IMR-90 (cell line): Measurements from ENCODE around the gene PYGB. TPM values are rescaled to one million over a fixed set of nuclear protein-coding genes. Genes with fewer than 3 reads are reported as not detected.

Experiments
- ATAC-seq: fragments of 200-7000 bp; cut with Tn5 transposase; 2 replicates; pipeline ENCODE4 v1.9.1; 2020; ENCODE audit warnings: low read depth, mild to moderate bottlenecking, moderate library complexity
- BruUV-seq: library from RNA; stranded (reverse); fragments of 400-500 nt; replicated peaks from 2 replicates; lab custom pipeline; 2021; lab: Mats Ljungman, UMichigan
- CTCF ChIA-PET: fragments of 300-600 bp; formaldehyde crosslinking; extraction: SDS; loops from one replicate; lab custom pipeline; 2021; ENCODE audit warnings: antibody characterized with exemption; lab: Yijun Ruan, JAX
- POLR2A ChIA-PET: fragments of 300-600 bp; sonication (Branson Sonifier 250); formaldehyde crosslinking; loops from one replicate; lab custom pipeline; 2022; ENCODE audit warnings: antibody characterized with exemption; ENCODE audit not compliant: unreplicated experiment; lab: Charles Lee
- DNase-seq: peaks from one replicate; pipeline ENCODE4 v3.0.0; 2013
- H2AFZ ChIP-seq: replicated peaks from 2 replicates; pipeline ENCODE3; 2013; ENCODE audit warnings: low read length, mild to moderate bottlenecking; ENCODE audit not compliant: poor library complexity
- H2AK5ac ChIP-seq: 2 replicates; pipeline ENCODE4 v1.6.1; 2013; ENCODE audit warnings: low read depth, low read length, inconsistent platforms
- H2AK9ac ChIP-seq: replicated peaks from 2 replicates; pipeline ENCODE3; 2013; ENCODE audit warnings: mild to moderate bottlenecking, low read depth, low read length, moderate library complexity; ENCODE audit not compliant: poor library complexity
- H2BK120ac ChIP-seq: 2 replicates; pipeline ENCODE4 v1.6.1; 2013; ENCODE audit warnings: low read depth, low read length, inconsistent platforms
- H2BK15ac ChIP-seq: 3 replicates; pipeline ENCODE4 v1.6.1; 2013; ENCODE audit warnings: low read depth, low read length, inconsistent platforms
- H2BK20ac ChIP-seq: 2 replicates; pipeline ENCODE4 v1.6.1; 2013; ENCODE audit warnings: low read depth, mild to moderate bottlenecking, inconsistent platforms, low read length, moderate library complexity
- H2BK5ac ChIP-seq: 2 replicates; pipeline ENCODE4 v1.6.1; 2013; ENCODE audit warnings: mild to moderate bottlenecking, low read depth, low read length, inconsistent platforms; ENCODE audit not compliant: poor library complexity, severe bottlenecking
- H3K14ac ChIP-seq: replicated peaks from 2 replicates; pipeline ENCODE4 v1.6.1; 2013; ENCODE audit warnings: low read depth, low read length, inconsistent platforms
- H3K18ac ChIP-seq: 2 replicates; pipeline ENCODE4 v1.6.1; 2013; ENCODE audit warnings: low read depth, low read length, control low read depth
- H3K23ac ChIP-seq: 2 replicates; pipeline ENCODE4 v1.6.1; 2013; ENCODE audit warnings: low read depth, low read length, inconsistent platforms
- H3K27ac ChIP-seq: 2 replicates; pipeline ENCODE4 v1.5.1; 2013; ENCODE audit warnings: mild to moderate bottlenecking, control low read depth, low read length; ENCODE audit not compliant: insufficient read depth
- H3K27me3 ChIP-seq: 2 replicates; pipeline ENCODE4 v1.6.1; 2013; ENCODE audit warnings: low read length; ENCODE audit not compliant: control insufficient read depth, insufficient read depth
- H3K36me3 ChIP-seq: 2 replicates; pipeline ENCODE4 v1.6.1; 2013; ENCODE audit warnings: low read length, mixed read lengths; ENCODE audit not compliant: control insufficient read depth, insufficient read depth
- H3K4ac ChIP-seq: 2 replicates; pipeline ENCODE4 v1.6.1; 2013; ENCODE audit warnings: low read depth, low read length, inconsistent platforms
- H3K4me1 ChIP-seq: 2 replicates; pipeline ENCODE4 v1.6.1; 2013; ENCODE audit warnings: low read length, mixed read lengths; ENCODE audit not compliant: control insufficient read depth, insufficient read depth
- H3K4me2 ChIP-seq: 2 replicates; pipeline ENCODE4 v1.6.1; 2013; ENCODE audit warnings: low read depth, mild to moderate bottlenecking, control low read depth, low read length, moderate library complexity
- H3K4me3 ChIP-seq: 2 replicates; pipeline ENCODE4 v1.5.1; 2013; ENCODE audit warnings: low read depth, mild to moderate bottlenecking, control low read depth, low read length, moderate library complexity; ENCODE audit not compliant: insufficient read depth
- H3K56ac ChIP-seq: 2 replicates; pipeline ENCODE4 v1.6.1; 2013; ENCODE audit warnings: low read length, inconsistent platforms; ENCODE audit not compliant: insufficient read depth; ENCODE audit errors: extremely low read depth
- H3K79me1 ChIP-seq, 2 experiments: 2 replicates each; pipeline ENCODE4 v1.6.1; 2013; ENCODE audit warnings: low read length in 2 of 2, inconsistent platforms in 1 of 2, low read depth in 1 of 2
- H3K9ac ChIP-seq: 2 replicates; pipeline ENCODE4 v1.6.1; 2013; ENCODE audit warnings: low read depth, low read length, control low read depth
- H3K9me1 ChIP-seq: 2 replicates; pipeline ENCODE4 v1.6.1; 2013; ENCODE audit warnings: low read length, inconsistent platforms; ENCODE audit not compliant: insufficient read depth
- H3K9me3 ChIP-seq: 2 replicates; pipeline ENCODE4 v1.6.1; 2013; ENCODE audit warnings: low read length; ENCODE audit not compliant: control insufficient read depth, insufficient read depth
- H4K20me1 ChIP-seq: 2 replicates; pipeline ENCODE4 v1.6.1; 2013; ENCODE audit warnings: low read length, inconsistent platforms; ENCODE audit not compliant: insufficient read depth
- H4K5ac ChIP-seq: 2 replicates; pipeline ENCODE4 v1.6.1; 2013; ENCODE audit warnings: mild to moderate bottlenecking, low read depth, low read length, control low read depth
- H4K8ac ChIP-seq, 2 experiments: 2 replicates each; pipeline ENCODE4 v1.6.1; 2013; ENCODE audit warnings: low read depth in 2 of 2, low read length in 2 of 2, control low read depth in 1 of 2, inconsistent platforms in 1 of 2
- H4K91ac ChIP-seq: 2 replicates; pipeline ENCODE4 v1.6.1; 2013; ENCODE audit warnings: low read depth, low read length, inconsistent platforms; ENCODE audit not compliant: insufficient read depth
- BHLHE40 ChIP-seq: fragments of 150-350 bp; IDR thresholded peaks from 2 replicates; pipeline ENCODE4 v1.6.1; 2016; ENCODE audit warnings: mild to moderate bottlenecking, low read depth, low read length
- CEBPB ChIP-seq: IDR thresholded peaks from 2 replicates; pipeline ENCODE4 v1.6.1; 2012; ENCODE audit warnings: low read depth, low read length, improper control_type of control experiment
- CHD1 ChIP-seq: IDR thresholded peaks from 2 replicates; pipeline ENCODE4 v1.6.1; 2012; ENCODE audit warnings: low read depth, low read length, improper control_type of control experiment
- FOS ChIP-seq: fragments of 150-350 bp; IDR thresholded peaks from 2 replicates; pipeline ENCODE4 v1.6.1; 2016; ENCODE audit warnings: low read depth, low read length
- MXI1 ChIP-seq: IDR thresholded peaks from 2 replicates; pipeline ENCODE4 v1.6.1; 2012; ENCODE audit warnings: low read depth, mild to moderate bottlenecking, low read length, moderate library complexity, borderline replicate concordance
- NFE2L2 ChIP-seq: fragments of 150-350 bp; IDR thresholded peaks from 2 replicates; pipeline ENCODE4 v1.6.1; 2016; ENCODE audit warnings: low read depth, mild to moderate bottlenecking, low read length
- POLR2A ChIP-seq: IDR thresholded peaks from 2 replicates; pipeline ENCODE4 v1.6.1; 2012; ENCODE audit warnings: mild to moderate bottlenecking, low read depth, low read length
- RAD21 ChIP-seq: IDR thresholded peaks from 2 replicates; pipeline ENCODE4 v1.6.1; 2012; ENCODE audit warnings: low read length, improper control_type of control experiment
- RCOR1 ChIP-seq: IDR thresholded peaks from 2 replicates; pipeline ENCODE4 v1.6.1; 2012; ENCODE audit warnings: mild to moderate bottlenecking, low read length, improper control_type of control experiment; ENCODE audit not compliant: insufficient replicate concordance
- RFX5 ChIP-seq: IDR thresholded peaks from 2 replicates; pipeline ENCODE4 v1.8.0; 2012; ENCODE audit warnings: low read depth, mild to moderate bottlenecking, low read length, moderate library complexity
- SMC3 ChIP-seq: fragments of 150-350 bp; IDR thresholded peaks from 2 replicates; pipeline ENCODE4 v1.6.1; 2016; ENCODE audit warnings: low read depth, mild to moderate bottlenecking, antibody characterized with exemption, low read length, moderate library complexity
- WGBS, 2 experiments: methylation state at CpG; one replicate each; pipeline versions ENCODE4 v1.1.5 to v1.1.7; 2013; ENCODE audit warnings: missing lambda C conversion rate in 2 of 2; ENCODE audit not compliant: insufficient read length in 1 of 2; ENCODE audit errors: extremely low coverage in 2 of 2; 5-methylcytosine and 5-hydroxymethylcytosine counted together
- dilution Hi-C: fragments of 300-500 bp; cut with HindIII; formaldehyde crosslinking; loops from one replicate; pipeline ENCODE4 v1.14.3; 2018; ENCODE audit warnings: low sequenced_read_pairs; ENCODE audit not compliant: unreplicated experiment
- in situ Hi-C: fragments of 300-500 bp; cut with MboI; formaldehyde crosslinking; loops from 3 replicates; pipeline ENCODE4 v1.14.3; 2019; ENCODE audit warnings: low sequenced_read_pairs, inconsistent platforms, mixed read lengths
- intact Hi-C: fragments of 100-400 bp; cut with micrococcal nuclease; formaldehyde crosslinking; loops from 2 replicates; pipeline ENCODE4 v1.10.0; 2022
- polyA plus RNA-seq, 3 experiments: library from polyadenylated mRNA; depleted of rRNA; stranded (reverse); fragments of >200 nt; gene quantifications; 2 replicates each; pipeline ENCODE4 v1.2.3, GENCODE V29; 2012; ENCODE audit warnings: low replicate concordance in 1 of 3
- total RNA-seq: library from RNA; depleted of rRNA; stranded (reverse); fragments of >200 nt; gene quantifications from 2 replicates; pipeline ENCODE4 v1.2.3, GENCODE V29; 2012
- TF ChIP-seq, protein P1 (sequence below): fragments of 150-350 bp; IDR thresholded peaks from 2 replicates; pipeline ENCODE4 v1.6.1; 2017; ENCODE audit warnings: mild to moderate bottlenecking, antibody characterized with exemption, low read length, low read depth
- TF ChIP-seq, protein P2 (sequence below): fragments of 150-350 bp; IDR thresholded peaks from 2 replicates; pipeline ENCODE4 v1.6.1; 2016; ENCODE audit warnings: low read depth, mild to moderate bottlenecking, low read length, moderate library complexity, borderline replicate concordance
- TF ChIP-seq, protein P3 (sequence below): conservative IDR thresholded peaks from 2 replicates; pipeline ENCODE4 v1.5.1; 2012; ENCODE audit warnings: mild to moderate bottlenecking, low read depth, low read length, improper control_type of control experiment

PYGB gene
- total and polyA plus RNA-seq, 2 of the 4 experiments (the other 2 are of a cell fraction) = 72.4 to 83.1 TPM

DNA sequence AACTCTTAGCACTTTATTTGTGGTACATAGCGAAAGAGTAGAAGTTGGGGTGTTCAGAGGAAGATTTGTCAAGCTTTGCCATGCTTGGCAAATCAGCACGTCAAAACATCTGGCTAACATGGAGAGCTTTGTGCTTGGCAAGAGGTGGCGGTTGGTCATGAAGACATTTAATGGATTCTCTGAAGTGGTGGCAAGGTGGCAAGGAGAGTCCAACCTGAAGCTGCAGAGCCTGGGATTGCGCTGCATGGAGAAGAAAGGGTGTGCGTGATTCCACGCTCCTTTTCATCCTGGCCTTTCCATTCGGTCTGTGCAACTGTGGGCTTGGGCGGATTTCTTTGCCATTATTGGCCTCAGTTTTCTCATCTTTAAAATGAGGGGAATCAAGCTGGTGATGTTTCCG is 3.1 kb downstream of the PYGB start:
- Histone ChIP-seq H3K4me2 (no peak overlapping the region), H4K8ac (no peak overlapping the region), H3K23ac (no peak overlapping the region; the same call in 1 of the 2 replicates), H3K14ac (no peak overlapping the region), H3K9me3 (no peaks in the 10 kb centered on the region), H4K5ac (no peak overlapping the region), H3K79me1 (peaks cover 19 to 77% of the 10 kb centered on the region in 2 experiments), H2AK9ac (no peak overlapping the region), H4K20me1 (peaks cover 67% of the 10 kb centered on the region), H2BK5ac (no peak overlapping the region), H3K4ac (no peak overlapping the region), H3K56ac (no peak overlapping the region), H3K4me1 (peaks cover 15% of the 10 kb centered on the region), H3K27me3 (no peaks in the 10 kb centered on the region), H3K36me3 (peaks cover 8% of the 10 kb centered on the region), H3K9ac (no peak overlapping the region), H2BK20ac (no peak overlapping the region), H3K18ac (no peak overlapping the region), H3K27ac (no peak overlapping the region), H2AK5ac (no peak overlapping the region), H3K4me3 (no peak overlapping the region), H2AFZ (no peak overlapping the region), H3K9me1 (peaks cover 38% of the 10 kb centered on the region), H2BK15ac (no peak overlapping the region), H2BK120ac (no peak overlapping the region), H4K91ac (no peak overlapping the region)
- no peak for TF ChIP-seq RAD21
- no peak for TF ChIP-seq CHD1
- no peak for TF ChIP-seq FOS
- TF ChIP-seq, protein P1, sequence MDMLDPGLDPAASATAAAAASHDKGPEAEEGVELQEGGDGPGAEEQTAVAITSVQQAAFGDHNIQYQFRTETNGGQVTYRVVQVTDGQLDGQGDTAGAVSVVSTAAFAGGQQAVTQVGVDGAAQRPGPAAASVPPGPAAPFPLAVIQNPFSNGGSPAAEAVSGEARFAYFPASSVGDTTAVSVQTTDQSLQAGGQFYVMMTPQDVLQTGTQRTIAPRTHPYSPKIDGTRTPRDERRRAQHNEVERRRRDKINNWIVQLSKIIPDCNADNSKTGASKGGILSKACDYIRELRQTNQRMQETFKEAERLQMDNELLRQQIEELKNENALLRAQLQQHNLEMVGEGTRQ = no peak
- TF ChIP-seq RFX5 = no peak
- no peak for TF ChIP-seq CEBPB
- no peak for TF ChIP-seq POLR2A
- no peak for TF ChIP-seq RCOR1
- no peak for TF ChIP-seq MXI1
- no peak for TF ChIP-seq SMC3
- TF ChIP-seq NFE2L2 = no peak
- no peak for TF ChIP-seq BHLHE40
- TF ChIP-seq, protein P2, sequence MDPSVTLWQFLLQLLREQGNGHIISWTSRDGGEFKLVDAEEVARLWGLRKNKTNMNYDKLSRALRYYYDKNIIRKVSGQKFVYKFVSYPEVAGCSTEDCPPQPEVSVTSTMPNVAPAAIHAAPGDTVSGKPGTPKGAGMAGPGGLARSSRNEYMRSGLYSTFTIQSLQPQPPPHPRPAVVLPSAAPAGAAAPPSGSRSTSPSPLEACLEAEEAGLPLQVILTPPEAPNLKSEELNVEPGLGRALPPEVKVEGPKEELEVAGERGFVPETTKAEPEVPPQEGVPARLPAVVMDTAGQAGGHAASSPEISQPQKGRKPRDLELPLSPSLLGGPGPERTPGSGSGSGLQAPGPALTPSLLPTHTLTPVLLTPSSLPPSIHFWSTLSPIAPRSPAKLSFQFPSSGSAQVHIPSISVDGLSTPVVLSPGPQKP = no peak
- TF ChIP-seq, protein P3, sequence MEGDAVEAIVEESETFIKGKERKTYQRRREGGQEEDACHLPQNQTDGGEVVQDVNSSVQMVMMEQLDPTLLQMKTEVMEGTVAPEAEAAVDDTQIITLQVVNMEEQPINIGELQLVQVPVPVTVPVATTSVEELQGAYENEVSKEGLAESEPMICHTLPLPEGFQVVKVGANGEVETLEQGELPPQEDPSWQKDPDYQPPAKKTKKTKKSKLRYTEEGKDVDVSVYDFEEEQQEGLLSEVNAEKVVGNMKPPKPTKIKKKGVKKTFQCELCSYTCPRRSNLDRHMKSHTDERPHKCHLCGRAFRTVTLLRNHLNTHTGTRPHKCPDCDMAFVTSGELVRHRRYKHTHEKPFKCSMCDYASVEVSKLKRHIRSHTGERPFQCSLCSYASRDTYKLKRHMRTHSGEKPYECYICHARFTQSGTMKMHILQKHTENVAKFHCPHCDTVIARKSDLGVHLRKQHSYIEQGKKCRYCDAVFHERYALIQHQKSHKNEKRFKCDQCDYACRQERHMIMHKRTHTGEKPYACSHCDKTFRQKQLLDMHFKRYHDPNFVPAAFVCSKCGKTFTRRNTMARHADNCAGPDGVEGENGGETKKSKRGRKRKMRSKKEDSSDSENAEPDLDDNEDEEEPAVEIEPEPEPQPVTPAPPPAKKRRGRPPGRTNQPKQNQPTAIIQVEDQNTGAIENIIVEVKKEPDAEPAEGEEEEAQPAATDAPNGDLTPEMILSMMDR = no peak
- intact Hi-C loops = no loop called here
- dilution Hi-C loops = no loop called here
- ATAC-seq (no peak), DNase-seq (no peak)
- ChIA-PET POLR2A (no interaction called here), CTCF (interaction anchor here (0.8 kb wide), 1 partner anchor 10 kb away, joined by 4 read pairs; no protein-coding TSS in a partner anchor)
- WGBS, 2 experiments = no CpG with 5 or more reads among the region's 9 CpGs
- in situ Hi-C loops = loop anchor here (10.0 to 25.0 kb wide), 5 partner anchors 56 to 1614 kb away; partner anchors contain the start of genes APMAP, CST3 and ENTPD6
- no TSS peak for BruUV-seq
